Mesothelial cell of epicardium (in vitro differentiated cells): ENCODE measurements around the gene PHYHD1. TPM values are rescaled to one million over a fixed set of nuclear protein-coding genes. Genes with fewer than 3 reads are reported as not detected.
A peak's percentile ranks its signal among the peaks of the same experiment; 100 is the strongest.

Source experiments
- DNase-seq, 2 experiments: peaks; one replicate each; pipeline ENCODE4 v3.0.0; 2021; ENCODE audit warnings: low spot score in 2 of 2; ENCODE audit not compliant: unreplicated experiment in 2 of 2
- H3K27ac Mint-ChIP-seq: 2 replicates; pipeline ENCODE4 v1.8.0; 2021; ENCODE audit warnings: mixed read lengths
- H3K27me3 Mint-ChIP-seq: 2 replicates; pipeline ENCODE4 v1.8.0; 2021; ENCODE audit warnings: low read depth, mixed read lengths
- H3K36me3 Mint-ChIP-seq: 2 replicates; pipeline ENCODE4 v1.8.0; 2021; ENCODE audit warnings: mixed read lengths
- H3K4me1 Mint-ChIP-seq: 2 replicates; pipeline ENCODE4 v1.8.0; 2021; ENCODE audit warnings: mixed read lengths
- H3K4me3 Mint-ChIP-seq: 2 replicates; pipeline ENCODE4 v1.8.0; 2021; ENCODE audit warnings: mild to moderate bottlenecking, moderate library complexity, mixed read lengths
- H3K9me3 Mint-ChIP-seq: 2 replicates; pipeline ENCODE4 v1.8.0; 2021; ENCODE audit warnings: mixed read lengths
- total RNA-seq: library from RNA; stranded (reverse); gene quantifications from 3 replicates; pipeline ENCODE4 v1.2.1, GENCODE V29; 2021
- TF ChIP-seq, protein P1 (sequence below): fragments of 200-600 bp; sonication (generic); IDR thresholded peaks from one replicate; pipeline ENCODE4 v1.5.0; 2021; ENCODE audit warnings: antibody characterized with exemption; ENCODE audit not compliant: unreplicated experiment

The PHYHD1 gene
- total RNA-seq, 1 donor from 2014 or later: 24.3 TPM

DNA sequence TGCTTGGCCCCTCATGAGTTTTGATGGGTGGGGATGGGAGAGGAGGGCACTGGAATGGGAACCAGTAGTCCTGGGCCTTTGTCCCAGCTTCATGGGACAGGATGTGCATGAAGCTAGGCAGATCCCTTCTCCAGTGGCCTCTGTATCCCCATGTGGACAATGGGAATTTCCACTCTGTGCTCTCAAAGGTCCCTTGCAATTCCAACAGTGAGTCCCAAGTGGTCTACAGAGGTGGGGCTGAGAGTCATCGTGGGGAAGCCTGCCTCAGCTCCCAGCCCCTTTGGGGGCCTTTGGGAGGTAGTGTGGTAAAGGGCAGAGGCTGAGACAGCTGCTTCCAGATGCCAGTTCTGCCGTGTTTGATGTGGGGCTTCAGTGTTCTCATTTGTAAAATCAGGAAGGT is 1.9 kb upstream of the PHYHD1 start:
- no peak for DNase-seq
- Mint-ChIP-seq H3K27ac (peak overlapping the region; percentile 43), H3K4me1 (peaks cover 15% of the 10 kb centered on the region), H3K27me3 (no peaks in the 10 kb centered on the region), H3K36me3 (peaks cover 10% of the 10 kb centered on the region), H3K4me3 (no peak overlapping the region), H3K9me3 (no peaks in the 10 kb centered on the region)
- TF ChIP-seq, protein P1, sequence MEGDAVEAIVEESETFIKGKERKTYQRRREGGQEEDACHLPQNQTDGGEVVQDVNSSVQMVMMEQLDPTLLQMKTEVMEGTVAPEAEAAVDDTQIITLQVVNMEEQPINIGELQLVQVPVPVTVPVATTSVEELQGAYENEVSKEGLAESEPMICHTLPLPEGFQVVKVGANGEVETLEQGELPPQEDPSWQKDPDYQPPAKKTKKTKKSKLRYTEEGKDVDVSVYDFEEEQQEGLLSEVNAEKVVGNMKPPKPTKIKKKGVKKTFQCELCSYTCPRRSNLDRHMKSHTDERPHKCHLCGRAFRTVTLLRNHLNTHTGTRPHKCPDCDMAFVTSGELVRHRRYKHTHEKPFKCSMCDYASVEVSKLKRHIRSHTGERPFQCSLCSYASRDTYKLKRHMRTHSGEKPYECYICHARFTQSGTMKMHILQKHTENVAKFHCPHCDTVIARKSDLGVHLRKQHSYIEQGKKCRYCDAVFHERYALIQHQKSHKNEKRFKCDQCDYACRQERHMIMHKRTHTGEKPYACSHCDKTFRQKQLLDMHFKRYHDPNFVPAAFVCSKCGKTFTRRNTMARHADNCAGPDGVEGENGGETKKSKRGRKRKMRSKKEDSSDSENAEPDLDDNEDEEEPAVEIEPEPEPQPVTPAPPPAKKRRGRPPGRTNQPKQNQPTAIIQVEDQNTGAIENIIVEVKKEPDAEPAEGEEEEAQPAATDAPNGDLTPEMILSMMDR: no peak

- no peaks in the 10 kb centered on the region for H3K9me3 Mint-ChIP-seq
- peak overlapping the region; percentile 16 for H3K27ac Mint-ChIP-seq
- peaks cover 10% of the 10 kb centered on the region for H3K36me3 Mint-ChIP-seq
- no peaks in the 10 kb centered on the region for H3K27me3 Mint-ChIP-seq
- no peak for DNase-seq
- no peak overlapping the region for H3K4me3 Mint-ChIP-seq
- peaks cover 15% of the 10 kb centered on the region for H3K4me1 Mint-ChIP-seq
- TF ChIP-seq, protein P1: no peak
Measured at GRCh38 chr9:128919402-128920089, 1.2 kb upstream of the PHYHD1 start.

GRCh38 chr9:128921881-128922763 is 1.3 kb downstream of the PHYHD1 start:
- H3K9me3 Mint-ChIP-seq: no peaks in the 10 kb centered on the region

DNA sequence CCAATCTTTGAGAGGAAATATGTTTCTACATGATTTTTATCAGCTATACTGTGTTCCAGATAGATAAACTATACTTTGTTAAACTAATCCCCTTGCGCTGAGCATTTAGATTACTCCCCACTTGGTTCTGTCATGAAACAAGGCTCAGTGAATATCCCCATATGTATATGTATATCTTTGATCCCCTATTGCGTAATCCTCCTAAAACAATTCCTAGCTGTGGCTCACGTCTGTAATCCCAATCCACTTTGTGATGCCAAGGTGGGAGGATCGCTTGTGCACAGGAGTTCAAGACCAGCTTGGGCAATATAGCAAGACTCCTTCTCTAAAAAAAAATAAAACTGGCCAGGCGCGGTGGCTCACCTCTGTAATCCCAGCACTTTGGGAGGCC is 2.7 kb downstream of the PHYHD1 start:
- Mint-ChIP-seq H3K9me3 (no peaks in the 10 kb centered on the region), H3K27ac (no peak overlapping the region), H3K27me3 (no peaks in the 10 kb centered on the region), H3K4me1 (peaks cover 16% of the 10 kb centered on the region), H3K4me3 (peak overlapping the region; percentile 84), H3K36me3 (no peaks in the 10 kb centered on the region)
- DNase-seq: no peak
- TF ChIP-seq, protein P1: no peak

More at GRCh38 chr9:128921881-128922763, 1.3 kb downstream of the PHYHD1 start:
- peak in 1 of 2 experiments; percentile 69 for DNase-seq
- Mint-ChIP-seq H3K27ac (peak overlapping the region; percentile 98), H3K36me3 (peaks cover 5% of the 10 kb centered on the region), H3K4me1 (peaks cover 13% of the 10 kb centered on the region), H3K27me3 (no peaks in the 10 kb centered on the region), H3K4me3 (peak overlapping the region; percentile 84)
- TF ChIP-seq, protein P1: no peak

DNA sequence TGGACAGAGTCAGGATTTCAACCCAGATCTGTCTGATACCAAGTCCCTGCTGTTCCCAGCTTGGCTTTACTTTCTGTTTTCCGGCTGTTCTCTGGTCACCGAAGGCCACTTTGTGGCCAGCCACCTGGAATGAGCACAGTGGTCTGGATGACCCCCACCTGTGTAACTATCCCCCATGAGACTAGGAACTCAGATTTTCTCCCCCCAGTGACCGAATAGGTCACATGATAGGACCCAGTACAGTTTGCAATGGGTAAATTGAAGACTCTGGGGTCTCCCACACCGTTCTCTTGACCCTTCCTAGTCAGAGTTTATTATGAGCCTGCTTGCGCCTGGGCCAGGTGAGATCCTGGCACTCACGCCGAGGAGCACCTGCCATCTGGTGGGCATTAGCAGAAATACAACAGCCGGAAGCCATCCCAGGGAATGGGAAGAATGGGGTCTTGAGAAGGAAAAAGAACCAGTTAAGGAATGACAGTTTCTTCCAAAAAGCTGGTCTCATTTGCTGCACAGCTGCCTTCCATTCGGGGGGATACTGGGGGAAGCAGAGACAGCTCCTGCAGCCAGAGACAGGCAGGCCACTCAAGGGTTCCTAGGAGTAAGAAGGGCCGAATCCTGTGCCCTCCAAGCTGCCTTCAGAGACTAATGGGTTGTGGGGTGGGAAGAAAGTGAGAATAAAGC is 7.1 kb downstream of the PHYHD1 start:
- Mint-ChIP-seq H3K9me3 (no peaks in the 10 kb centered on the region), H3K4me1 (peaks cover 4% of the 10 kb centered on the region), H3K36me3 (no peaks in the 10 kb centered on the region), H3K4me3 (no peak overlapping the region), H3K27me3 (no peaks in the 10 kb centered on the region), H3K27ac (peak overlapping the region; percentile 73)
- peak in 1 of 2 experiments; percentile 78 for DNase-seq
- TF ChIP-seq, protein P1: peak; percentile 75
